ENCODE results near the gene ASPA.

Gene ASPA

GRCh38 chr17:3528880-3529511 lies 53.2 kb downstream of the ASPA start:
- H3K36me3 ChIP-seq = no peaks in the 10 kb centered on the region
- H3K9me3 ChIP-seq (ENCODE audit: severe bottlenecking) = no peaks in the 10 kb centered on the region
- no peak for DNase-seq
- H3K4me3 ChIP-seq (ENCODE audit: low read depth, low read length) = no peak overlapping the region
- H3K27me3 ChIP-seq (ENCODE audit: insufficient read depth, low read depth, severe bottlenecking) = no peaks in the 10 kb centered on the region
- no peak overlapping the region for H3K27ac ChIP-seq
- TF ChIP-seq CTCF (IDR thresholded peaks at IDR 0.05; ENCODE audit: low read depth, low read length) = no peak

GRCh38 chr17:3529817-3530741 lies 54.3 kb downstream of the ASPA start:
- Histone ChIP-seq H3K27ac (no peak overlapping the region), H3K4me3 (ENCODE audit: low read depth, low read length) (no peak overlapping the region), H3K9me3 (ENCODE audit: severe bottlenecking) (no peaks in the 10 kb centered on the region), H3K27me3 (ENCODE audit: insufficient read depth, low read depth, severe bottlenecking) (no peaks in the 10 kb centered on the region), H3K36me3 (no peaks in the 10 kb centered on the region)
- no peak for DNase-seq
- no peak for TF ChIP-seq CTCF (IDR thresholded peaks at IDR 0.05; ENCODE audit: low read depth, low read length)

- no peak for DNase-seq
Observed at GRCh38 chr17:3531266-3532101, 55.7 kb downstream of the ASPA start.

GRCh38 chr17:3532106-3532858 lies 56.5 kb downstream of the ASPA start:
- Histone ChIP-seq H3K9me3 (ENCODE audit: severe bottlenecking) (no peaks in the 10 kb centered on the region), H3K27me3 (ENCODE audit: insufficient read depth, low read depth, severe bottlenecking) (no peaks in the 10 kb centered on the region), H3K27ac (no peak overlapping the region), H3K36me3 (no peaks in the 10 kb centered on the region), H3K4me3 (ENCODE audit: low read depth, low read length) (no peak overlapping the region)
- no peak for TF ChIP-seq CTCF (IDR thresholded peaks at IDR 0.05; ENCODE audit: low read depth, low read length)
- no peak for DNase-seq

More at GRCh38 chr17:3531266-3532101, 55.7 kb downstream of the ASPA start:
- Histone ChIP-seq H3K27ac (no peak overlapping the region), H3K4me3 (ENCODE audit: low read depth, low read length) (no peak overlapping the region), H3K27me3 (ENCODE audit: insufficient read depth, low read depth, severe bottlenecking) (no peaks in the 10 kb centered on the region), H3K9me3 (ENCODE audit: severe bottlenecking) (no peaks in the 10 kb centered on the region), H3K36me3 (no peaks in the 10 kb centered on the region)
- no peak for TF ChIP-seq CTCF (IDR thresholded peaks at IDR 0.05; ENCODE audit: low read depth, low read length)

- DNase-seq = no peak
Observed at GRCh38 chr17:3532859-3533142, 57.0 kb downstream of the ASPA start.

More at GRCh38 chr17:3532859-3533142, 57.0 kb downstream of the ASPA start:
- Histone ChIP-seq H3K27me3 (ENCODE audit: insufficient read depth, low read depth, severe bottlenecking) (no peaks in the 10 kb centered on the region), H3K36me3 (no peaks in the 10 kb centered on the region), H3K9me3 (ENCODE audit: severe bottlenecking) (no peaks in the 10 kb centered on the region), H3K4me3 (ENCODE audit: low read depth, low read length) (no peak overlapping the region), H3K27ac (no peak overlapping the region)
- TF ChIP-seq CTCF (IDR thresholded peaks at IDR 0.05; ENCODE audit: low read depth, low read length) = no peak

All from WERI-Rb-1 (cell line).